CD4-positive, alpha-beta T cell treated with Interleukin-1 beta for 1 hour (primary cell): ENCODE measurements around the gene KIF4A.

Experiments
- DNase-seq, 2 donors: peaks; one replicate each; pipeline ENCODE4 v3.0.0-alpha.2; 2020 to 2022

The KIF4A gene

DNA sequence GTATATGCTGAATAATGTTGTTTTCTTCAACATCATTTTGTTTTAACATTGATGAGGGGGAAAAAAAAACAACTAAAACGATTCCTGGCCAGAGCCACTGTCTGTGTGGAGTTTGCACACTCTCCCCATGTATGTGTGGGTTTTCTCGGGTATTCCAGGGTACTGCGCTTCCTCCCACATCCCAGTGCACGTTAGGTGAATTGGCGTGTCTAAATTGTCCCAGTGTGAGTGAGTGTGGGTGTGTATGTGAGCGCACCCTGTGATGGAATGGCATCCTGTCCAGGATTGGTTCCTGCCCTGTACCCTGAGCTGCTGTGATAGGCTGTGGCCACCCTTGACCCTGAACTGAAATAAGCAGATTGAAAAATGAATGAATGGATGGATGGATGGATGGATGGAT lies 152.3 kb downstream of the KIF4A start:
- DNase-seq: no peak

DNA sequence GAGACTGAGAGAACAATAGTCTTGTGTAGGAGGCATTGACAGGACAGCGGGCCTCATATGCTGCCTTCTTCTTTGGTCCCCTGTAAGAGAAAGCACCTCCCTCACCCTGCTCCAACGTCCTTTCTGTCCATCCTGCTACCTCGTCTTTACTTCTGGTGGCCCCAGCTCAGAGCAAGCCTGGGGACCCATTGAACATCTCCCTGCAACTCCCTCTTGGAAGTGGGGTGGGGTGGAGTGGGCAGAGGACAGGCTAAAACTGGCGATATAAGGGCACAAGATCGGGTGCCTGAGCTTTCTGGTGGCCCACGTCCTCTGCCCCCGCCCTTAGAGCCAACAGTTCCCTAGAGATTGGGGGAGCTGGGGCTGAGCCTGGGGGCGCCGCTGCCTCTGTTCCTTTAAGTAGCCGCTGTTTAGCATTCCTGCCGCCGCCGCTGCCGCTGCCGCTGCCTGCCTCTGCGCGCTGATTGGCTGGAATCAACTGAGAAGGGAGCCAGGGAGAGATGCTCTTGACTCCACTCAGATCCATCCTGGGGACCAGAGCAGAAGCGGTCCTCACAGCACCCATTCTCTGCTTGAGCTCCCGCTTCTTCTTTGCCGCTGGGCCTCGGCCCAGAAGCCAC lies 154.5 kb downstream of the KIF4A start, which contains the start of gene DLG3:
DLG3 (plus strand) TSS at position 510 of the 620 bp plus-strand sequence. CDS start 367 bp downstream, outside the sequence.
- DNase-seq: peak; percentile 36 to 45

DNA sequence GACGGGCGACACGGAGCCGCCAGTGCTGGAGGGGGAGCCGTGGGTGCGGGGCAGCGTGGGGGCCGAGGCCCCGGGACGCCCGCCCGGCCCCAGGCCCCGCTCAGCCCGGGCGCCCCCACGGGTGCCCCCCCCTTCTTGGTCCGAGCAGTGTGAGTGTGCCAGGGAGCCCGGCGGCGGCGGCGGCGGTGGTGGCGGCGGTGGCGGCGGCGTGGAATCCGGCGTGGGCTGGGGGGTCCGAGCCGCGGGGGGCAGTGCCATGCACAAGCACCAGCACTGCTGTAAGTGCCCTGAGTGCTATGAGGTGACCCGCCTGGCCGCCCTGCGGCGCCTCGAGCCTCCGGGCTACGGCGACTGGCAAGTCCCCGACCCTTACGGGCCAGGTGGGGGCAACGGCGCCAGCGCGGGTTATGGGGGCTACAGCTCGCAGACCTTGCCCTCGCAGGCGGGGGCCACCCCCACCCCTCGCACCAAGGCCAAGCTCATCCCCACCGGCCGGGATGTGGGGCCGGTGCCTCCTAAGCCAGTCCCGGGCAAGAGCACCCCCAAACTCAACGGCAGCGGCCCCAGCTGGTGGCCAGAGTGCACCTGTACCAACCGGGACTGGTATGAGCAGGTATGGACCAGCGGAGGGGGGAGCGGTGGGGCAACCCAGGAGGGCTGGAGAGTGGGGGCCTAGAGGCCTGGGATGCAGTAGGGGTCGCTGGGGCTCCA lies 155.2 kb downstream of the KIF4A start:
- no peak for DNase-seq

DNA sequence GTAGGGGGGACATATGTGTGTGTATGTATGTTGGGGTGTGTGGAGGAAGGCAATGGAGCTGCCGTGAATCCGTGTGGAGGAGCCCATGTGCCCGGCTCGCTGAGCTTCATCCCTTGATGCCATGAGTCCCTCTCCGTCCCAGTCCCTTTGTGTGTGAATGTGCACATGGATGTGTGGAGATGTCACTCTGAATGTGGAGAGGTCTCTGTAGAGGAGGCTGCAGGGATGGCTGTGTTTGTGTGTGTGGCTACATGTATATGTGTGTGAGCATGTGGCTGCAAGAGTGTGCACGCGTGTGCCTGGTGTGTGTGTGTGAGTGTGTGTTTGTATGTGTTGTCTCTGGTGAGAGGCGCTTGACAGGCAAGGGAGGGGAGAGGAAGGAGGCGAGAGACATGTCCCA lies 156.0 kb downstream of the KIF4A start:
- DNase-seq: no peak

DNA sequence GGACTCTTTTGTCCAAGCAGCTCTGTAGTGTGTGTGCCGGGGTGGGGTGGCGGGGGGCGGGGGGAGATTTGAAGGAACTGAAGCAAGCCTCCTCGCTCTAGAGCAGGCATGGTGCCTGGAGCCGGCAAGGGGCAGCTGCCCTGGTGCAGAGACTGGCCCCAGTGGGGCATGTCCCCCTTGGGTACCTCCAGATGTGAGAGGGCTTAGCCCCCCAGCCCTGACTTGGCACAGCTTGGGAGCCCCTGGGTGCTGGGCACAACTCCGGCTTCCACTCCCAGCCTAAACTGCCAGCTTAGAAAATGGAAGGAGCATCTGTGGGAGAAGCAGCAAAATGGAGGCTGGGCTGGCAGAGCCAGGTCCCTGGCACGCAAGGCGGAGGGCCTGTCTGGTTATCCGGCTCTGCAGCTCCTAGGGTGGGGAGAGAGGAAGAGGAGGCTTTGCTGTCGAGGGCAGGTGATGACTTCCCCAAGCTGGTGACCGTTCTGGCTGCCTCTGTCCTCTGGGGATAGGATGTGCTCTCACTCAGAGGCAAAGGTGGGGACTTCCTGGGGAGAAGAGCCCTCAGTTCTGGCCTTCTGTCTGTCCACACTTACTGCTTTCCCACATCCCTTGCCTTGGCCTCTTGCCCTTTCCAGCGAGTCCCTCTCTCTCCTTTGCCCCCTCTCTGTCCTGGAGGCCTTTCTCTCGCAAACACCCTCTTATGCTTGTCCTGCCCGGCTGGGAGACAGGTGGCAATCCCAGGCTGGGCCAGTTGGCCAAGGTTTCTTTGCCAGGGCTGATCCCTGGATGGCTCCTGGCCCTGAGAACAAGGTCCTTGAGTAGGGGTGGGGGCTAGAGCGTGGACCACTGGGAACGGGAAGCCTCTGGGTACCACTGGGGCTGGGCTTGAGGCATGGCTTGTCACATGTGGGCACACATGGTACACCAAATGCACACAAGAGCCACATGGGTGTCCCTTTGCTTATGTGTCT lies 156.8 kb downstream of the KIF4A start:
- DNase-seq: no peak

DNA sequence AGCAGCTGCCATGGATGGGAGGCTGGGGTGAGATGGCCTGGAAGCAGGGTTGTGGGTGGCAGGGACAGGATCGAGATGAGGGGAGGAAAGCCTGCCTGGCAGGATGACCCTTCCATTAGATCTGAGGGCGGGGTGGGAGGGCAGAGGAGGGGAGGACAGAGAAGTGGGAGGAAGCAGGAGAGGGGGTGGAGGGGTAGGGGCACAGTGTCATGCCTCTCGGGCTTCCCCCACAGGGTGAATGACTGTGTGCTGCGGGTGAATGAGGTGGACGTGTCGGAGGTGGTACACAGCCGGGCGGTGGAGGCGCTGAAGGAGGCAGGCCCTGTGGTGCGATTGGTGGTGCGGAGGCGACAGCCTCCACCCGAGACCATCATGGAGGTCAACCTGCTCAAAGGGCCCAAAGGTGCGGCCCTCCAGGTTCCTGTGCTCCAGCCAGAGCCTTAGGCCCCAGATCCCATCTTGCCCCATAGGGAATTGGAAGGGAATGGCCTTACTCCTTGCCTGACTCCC lies 159.6 kb downstream of the KIF4A start:
- no peak for DNase-seq

DNA sequence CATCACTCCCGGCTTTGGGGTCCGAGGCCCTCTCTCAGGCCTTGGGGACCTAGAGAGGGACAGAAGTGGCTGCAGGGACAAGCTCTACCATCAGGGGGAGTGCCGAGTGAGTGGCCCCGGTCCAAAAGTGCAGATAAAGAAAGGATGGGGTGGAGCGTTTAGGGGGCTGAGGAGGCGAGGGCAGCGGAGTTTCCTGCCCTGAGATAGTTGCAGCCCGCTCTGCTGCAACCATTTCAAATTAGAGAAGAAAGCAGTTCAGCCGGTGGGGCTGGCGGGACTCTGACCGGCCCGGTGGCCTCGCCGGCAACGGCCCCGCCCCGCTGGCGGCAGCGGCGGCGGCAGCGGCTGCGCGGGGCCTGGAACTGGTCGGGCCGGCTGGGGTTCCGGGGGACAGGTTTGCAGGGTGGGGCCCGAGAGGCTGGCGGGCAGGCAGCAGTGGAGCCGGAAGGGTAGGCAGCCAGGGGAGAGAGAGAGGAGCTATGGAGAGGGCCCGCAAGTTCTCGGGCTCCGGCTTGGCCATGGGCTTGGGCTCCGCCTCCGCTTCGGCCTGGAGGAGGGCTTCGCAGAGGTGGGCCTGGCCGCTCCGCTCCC lies 162.3 kb downstream of the KIF4A start:
- peak; percentile 46 to 63 for DNase-seq

DNA sequence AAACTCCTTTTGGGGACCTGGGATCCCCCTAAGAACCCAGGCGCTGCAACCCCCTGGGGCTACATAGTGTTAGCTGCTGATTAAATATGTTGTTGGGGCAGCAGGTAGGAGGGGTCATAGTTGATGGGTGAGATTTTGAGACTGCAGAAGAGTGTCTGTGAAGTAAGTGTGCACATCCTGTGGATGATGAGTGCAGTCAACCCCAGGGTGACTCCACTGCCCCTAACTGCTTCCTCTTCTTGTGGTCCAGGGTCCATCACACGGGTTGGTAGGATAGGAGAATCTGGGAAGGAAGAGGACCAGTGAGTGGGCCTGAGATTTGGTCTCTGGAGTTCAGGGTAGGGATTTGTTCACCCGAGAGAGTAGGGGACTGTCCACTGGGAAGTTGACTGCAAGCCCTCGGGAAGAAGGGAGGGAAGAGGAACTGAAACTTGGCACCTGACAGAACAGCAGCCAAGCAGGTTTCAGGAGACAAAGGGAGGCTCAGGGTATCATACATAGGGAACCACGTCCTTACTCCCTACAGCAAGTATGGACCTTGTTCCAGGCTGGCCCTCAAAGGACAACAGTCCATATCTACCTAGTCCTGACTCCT lies 163.2 kb downstream of the KIF4A start:
- no peak for DNase-seq

DNA sequence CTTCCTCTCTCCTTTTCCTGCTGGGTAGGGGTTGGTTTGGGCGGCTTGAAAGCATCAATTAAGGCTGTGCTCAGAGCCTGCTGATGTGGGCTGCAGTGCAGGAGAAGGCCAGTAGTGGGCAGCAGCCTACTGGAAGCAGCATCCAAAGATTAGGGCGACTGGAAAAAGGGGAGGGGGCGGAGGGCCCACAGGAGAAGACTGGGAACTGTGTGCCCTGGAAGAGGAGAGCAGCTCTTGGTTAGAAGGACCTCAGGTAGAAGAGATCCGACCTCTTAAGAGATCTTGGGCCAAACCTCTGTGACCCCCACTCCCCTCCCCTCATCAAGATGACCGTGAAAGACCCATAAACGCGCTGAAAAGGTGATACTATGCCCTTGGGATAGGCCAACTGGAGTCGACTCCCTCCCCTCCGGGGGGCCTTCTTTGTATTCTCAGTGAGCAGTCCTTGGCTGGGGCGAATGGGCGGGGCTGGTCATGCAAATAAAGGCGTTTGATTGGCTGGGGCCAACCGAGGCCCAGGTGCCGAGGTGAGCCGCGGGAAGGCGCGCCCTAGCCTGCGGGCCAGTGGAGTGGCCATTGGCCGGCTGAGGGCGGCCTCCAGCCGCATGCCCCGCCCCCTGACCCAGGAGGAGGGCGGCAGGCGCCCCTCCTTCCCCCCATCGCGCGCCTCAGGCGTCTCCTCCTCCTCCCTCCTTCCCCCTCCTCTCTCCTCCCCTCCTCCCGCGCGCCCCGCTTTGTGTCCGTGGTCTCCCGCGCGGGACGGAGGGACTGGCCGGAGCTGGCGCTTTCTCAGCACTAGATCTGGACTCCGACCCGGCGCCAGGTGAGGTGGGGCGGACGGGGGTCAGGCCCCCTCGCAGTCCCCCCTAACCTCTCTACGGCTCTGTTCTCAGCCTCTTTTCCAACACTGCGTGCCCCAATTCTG lies 164.8 kb downstream of the KIF4A start:
- peak; percentile 71 to 83 for DNase-seq

DNA sequence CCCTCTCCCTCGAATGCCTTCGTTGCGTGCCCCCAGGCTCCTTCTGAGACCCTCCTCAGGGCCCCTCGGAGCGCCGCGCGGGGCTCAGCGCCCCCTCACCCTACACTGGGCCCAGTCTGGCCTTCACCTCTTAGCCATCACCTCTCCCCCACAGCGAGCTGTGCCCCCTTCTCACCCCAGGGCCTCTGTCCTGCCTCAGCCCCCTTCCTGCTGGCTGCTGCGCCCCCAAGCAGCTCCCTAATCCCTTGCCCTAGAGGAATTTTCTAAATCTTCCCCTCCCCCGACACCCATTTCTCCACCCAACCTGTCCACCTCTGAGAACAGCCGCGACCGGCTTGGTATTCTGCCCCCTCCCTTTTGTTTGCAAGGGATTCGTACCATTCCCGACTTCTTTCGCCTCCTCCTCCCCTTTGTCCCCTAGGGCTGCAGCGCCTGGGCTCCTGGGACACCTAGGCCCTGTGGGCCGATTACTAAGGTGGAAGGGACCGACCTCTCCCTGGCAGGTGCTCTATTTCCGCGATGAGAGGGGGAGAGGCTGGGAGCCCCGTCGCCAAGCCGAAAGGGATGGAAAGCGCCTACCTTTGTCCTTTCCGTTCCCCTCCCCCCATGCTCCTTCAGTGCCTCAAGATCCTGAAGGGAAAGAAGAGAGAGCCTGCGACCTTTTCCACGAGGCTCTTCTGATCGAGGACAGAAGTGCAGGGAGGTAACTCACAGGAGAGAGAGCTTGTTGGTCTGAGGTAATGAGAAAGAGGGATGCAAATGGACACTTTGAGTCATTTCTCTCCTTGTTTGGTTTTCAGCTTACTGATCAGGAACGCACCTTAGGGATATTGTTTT lies 165.7 kb downstream of the KIF4A start:
- DNase-seq: no peak

DNA sequence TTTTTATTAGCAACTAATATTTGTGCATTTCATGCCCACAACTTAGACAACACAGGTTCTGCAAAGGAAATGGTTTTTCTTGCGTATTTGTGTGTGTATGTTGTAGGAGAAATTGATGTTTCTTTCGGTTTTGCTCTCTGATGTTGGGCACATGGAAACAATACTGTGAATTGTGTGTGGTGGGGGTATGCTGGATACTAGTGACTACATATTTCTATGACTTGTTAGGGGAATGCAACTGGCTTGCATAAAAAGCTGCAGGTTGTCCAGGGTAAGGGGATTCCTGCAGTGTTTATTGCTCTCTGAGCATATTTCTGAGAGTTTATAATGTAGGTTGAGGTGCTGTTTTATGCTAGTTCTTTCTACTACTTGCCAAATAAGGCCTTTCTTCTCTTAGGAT lies 166.4 kb downstream of the KIF4A start:
- no peak for DNase-seq

DNA sequence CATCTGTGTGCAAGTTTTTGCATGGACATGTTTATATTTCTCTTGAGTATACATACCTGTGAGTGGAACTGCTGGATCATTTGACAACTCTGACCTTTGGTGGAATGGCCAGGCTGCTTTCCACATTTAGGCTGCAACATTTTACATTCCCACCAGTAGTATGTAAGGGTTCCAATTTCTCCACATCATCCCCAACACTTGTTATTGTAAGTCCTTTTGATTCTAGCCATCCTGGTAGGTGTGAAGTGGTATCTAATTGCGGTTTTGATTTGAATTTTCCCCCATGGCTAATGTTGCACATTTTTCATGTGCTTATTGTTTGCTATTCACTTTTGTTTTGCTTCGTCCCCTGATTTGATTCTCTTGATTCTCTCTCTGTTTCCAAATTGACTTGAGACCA lies 171.1 kb downstream of the KIF4A start:
- DNase-seq: no peak

DNA sequence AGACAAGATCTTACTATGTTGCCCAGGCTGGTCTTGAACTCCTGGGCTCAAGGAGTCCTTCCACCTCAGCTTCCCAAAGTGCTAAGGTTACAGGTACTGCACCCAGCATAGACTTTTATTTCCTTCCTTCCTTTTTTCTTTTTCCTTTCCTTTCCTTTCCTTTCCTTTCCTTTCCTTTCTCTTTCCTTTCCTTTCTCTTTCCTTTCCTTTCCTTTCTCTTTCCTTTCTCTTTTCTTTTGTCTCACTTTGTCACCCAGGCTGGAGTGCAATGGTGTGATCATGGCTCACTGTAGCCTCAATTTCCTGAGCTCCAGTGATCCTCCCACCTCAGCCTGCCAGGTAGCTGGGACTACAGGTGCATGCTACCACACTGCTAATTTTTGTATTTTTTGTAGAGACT lies 174.1 kb downstream of the KIF4A start:
- no peak for DNase-seq

DNA sequence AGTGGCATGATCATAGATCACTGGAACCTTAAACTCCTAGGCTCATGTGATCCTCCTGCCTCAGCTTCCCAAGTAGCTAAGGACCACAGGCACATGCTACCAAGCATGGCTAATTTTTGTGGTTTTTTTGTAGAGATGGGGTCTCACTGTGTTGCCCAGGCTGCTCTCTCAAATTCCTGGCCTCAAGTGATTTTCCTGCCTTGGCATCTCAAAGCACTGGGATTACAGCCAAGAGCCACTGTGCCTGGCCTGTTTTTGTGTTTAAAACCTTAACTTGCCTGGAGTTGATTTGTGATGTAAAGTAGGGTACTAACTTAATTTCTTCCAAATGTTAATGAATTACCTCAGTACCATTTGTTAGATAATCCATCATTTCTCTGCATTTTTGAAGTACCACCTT lies 177.1 kb downstream of the KIF4A start:
- DNase-seq: no peak

DNA sequence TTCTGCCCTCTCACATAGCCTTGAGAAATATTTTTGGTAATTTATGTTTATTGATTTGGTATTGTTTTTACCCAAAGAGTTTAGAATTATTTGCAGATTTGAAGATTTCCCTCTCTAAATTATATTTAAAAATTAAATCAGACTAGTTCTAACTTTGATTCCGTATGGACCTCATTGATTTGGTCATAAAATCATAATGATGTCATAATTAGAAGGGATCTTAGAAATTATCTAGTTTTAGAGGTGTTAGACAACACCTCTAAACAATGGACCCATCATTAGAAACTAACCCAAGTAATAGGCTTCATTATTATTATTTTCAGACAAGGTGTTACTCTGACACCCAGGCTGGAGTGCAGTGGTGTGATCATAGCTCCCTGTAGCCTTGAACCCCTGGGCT lies 178.8 kb downstream of the KIF4A start:
- no peak for DNase-seq
